ENCODE measurements around the gene PPP2R2D. TPM values are rescaled to one million over a fixed set of nuclear protein-coding genes. Genes with fewer than 3 reads are reported as not detected.

The PPP2R2D gene
- total RNA-seq, 4 donors from 2014 or later, result 27.2 to 57.0 (median 44.1) TPM

DNA sequence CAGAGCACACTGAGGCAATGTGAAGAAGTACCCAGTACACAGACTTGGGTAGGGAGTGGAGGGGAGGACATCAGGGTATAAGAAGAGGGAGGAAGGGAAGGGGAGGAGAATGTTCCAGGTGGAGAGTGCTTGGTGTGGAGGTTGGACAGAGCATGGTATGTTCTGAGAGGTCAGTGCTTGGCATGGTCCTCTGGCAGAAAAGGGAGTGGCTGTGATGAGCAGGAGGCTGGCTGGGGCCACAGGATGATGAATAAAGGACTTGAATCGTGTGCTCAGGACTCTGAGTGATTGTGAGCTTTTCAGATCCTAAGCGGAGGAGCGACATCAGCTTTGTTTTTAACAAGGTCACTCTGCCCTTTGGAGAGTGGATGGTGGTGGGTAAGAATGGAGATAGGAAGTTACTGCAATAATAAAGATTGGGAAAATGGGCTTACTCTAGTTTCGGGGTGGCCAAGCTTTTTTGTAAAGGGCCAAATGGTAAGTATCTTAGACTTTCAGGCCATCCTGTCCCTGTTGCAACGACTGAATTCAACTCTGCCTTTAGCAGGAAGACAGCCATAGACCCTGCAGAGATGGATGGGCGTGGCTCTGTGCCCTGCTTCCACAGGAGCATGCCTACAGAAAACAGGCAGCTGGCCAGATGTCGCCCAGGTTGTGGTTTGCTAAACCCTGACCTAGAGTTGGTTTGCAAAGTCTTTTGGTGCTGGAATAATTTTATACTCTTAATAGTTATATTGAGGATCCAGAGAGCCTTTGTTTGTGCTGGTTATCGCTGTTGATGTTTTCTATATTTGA lies 8.4 kb downstream of the PPP2R2D start:
- H3K4me3 ChIP-seq, result no peak overlapping the region
- no peak for ATAC-seq
- no peaks in the 10 kb centered on the region for H3K9me3 ChIP-seq
- TF ChIP-seq POLR2AphosphoS5 (IDR thresholded peaks at IDR 0.05) (no peak), POLR2A (IDR thresholded peaks at IDR 0.05) (no peak), CTCF (IDR thresholded peaks at IDR 0.05) (no peak), EP300 (IDR thresholded peaks at IDR 0.05) (no peak)
- H3K4me1 ChIP-seq, result peaks cover 0 to 76% (median 12%) of the 10 kb centered on the region in 3 donors
- H3K36me3 ChIP-seq, result peaks cover 0 to 28% of the 10 kb centered on the region in 2 donors
- no peak overlapping the region for H3K27ac ChIP-seq
- H3K27me3 ChIP-seq, result no peaks in the 10 kb centered on the region
- WGBS, 2 donors (ENCODE audit: low coverage in 1 of 2), result 72 to 76% methylated on average over 7 to 8 of the region's 8 CpGs

DNA sequence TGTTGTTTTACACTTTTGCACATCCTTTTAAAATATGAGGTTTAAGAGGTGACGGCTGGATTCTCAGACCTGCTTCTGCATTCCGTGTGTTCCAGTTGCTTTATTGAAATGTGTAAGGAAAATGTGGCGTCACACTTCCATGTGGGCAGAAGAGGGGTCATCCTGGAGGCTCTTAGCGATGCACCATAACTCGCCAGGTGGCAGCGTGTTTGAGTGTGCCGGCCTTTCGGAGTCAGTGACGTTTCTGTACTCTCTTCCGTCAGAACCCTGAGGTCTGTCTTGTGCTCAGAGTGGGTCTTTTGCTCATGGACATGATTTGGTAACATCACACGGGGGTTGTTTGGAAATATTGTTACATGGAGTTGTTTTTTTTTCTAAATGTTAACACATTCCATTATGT lies 9.1 kb downstream of the PPP2R2D start:
- Histone ChIP-seq H3K4me3 (no peak overlapping the region), H3K27ac (no peak overlapping the region), H3K9me3 (no peaks in the 10 kb centered on the region), H3K27me3 (no peaks in the 10 kb centered on the region), H3K36me3 (peaks cover 0 to 28% of the 10 kb centered on the region in 2 donors), H3K4me1 (peaks cover 0 to 69% (median 12%) of the 10 kb centered on the region in 3 donors)
- no peak for ATAC-seq
- TF ChIP-seq CTCF (IDR thresholded peaks at IDR 0.05) (no peak), EP300 (IDR thresholded peaks at IDR 0.05) (no peak), POLR2A (IDR thresholded peaks at IDR 0.05) (no peak), POLR2AphosphoS5 (IDR thresholded peaks at IDR 0.05) (no peak)
- 80 to 86% methylated on average over 10 to 11 of the region's 11 CpGs for WGBS, 2 donors (ENCODE audit: low coverage in 1 of 2)

DNA sequence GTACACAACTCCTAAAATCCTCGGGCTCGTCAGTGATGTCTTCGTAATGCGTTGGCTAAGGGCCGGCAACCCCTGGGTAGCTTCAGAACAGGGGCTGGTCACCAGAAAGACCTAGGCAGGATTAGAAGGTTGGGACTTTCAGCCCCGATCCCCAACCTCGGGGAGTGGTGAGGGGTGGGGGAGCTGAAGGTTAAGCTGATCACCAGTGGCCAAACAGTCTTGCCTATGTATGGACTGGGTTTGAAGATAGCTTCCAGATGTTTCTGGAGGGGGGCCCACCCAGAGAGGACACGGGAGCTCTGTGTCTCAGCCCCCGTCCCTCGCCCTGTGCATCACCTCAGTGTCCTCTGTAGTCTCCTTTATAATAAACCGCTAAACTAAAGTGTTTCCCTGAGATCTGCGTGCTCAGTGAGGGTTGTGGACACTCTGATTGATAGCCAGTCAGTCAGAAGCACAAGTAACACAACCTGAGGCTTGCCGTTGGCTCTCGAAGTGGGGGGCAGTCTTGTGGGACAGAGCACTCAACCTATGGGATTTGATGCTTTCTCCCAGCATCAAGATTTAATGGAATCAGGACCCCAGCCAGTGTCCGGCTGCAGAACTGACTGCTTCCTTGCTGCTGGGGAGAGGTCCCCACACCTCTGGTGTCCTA lies 10.0 kb downstream of the PPP2R2D start:
- H3K27ac ChIP-seq, result peak overlapping the region in 1 of 4 donors; percentile 17
- H3K4me3 ChIP-seq, result no peak overlapping the region
- ATAC-seq, result no peak
- H3K36me3 ChIP-seq, result peaks cover 0 to 22% of the 10 kb centered on the region in 2 donors
- 86 to 87% methylated on average over 4 to 6 of the region's 15 CpGs for WGBS, 2 donors (ENCODE audit: low coverage in 1 of 2)
- no peaks in the 10 kb centered on the region for H3K9me3 ChIP-seq
- TF ChIP-seq POLR2A (IDR thresholded peaks at IDR 0.05), result no peak
- TF ChIP-seq EP300 (IDR thresholded peaks at IDR 0.05), result no peak
- no peak for TF ChIP-seq POLR2AphosphoS5 (IDR thresholded peaks at IDR 0.05)
- no peak for TF ChIP-seq CTCF (IDR thresholded peaks at IDR 0.05)
- H3K27me3 ChIP-seq, result no peaks in the 10 kb centered on the region
- peaks cover 0 to 68% (median 12%) of the 10 kb centered on the region in 3 donors for H3K4me1 ChIP-seq

DNA sequence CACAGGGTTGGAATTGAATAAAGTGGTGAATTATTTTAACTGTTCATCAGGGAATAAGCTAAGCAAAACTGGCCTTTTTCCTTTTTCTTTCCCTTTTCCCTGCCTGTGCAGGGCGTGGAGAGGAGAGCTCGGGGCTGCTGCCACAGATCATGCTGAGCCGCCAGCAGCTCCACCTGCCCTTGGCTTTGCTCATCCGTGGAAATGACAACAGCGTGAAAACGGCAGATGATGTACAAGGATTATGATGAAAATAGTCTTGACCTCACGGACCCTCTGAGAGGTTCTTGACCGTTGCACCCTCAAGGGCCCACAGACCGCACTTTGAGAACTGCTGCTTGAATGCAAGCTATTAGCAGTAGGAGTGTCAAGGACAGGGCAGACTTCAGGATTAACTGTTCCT lies 10.6 kb downstream of the PPP2R2D start:
- peak; percentile 43 for ATAC-seq
- Histone ChIP-seq H3K36me3 (peaks cover 0 to 16% of the 10 kb centered on the region in 2 donors), H3K27ac (peak overlapping the region in 1 of 4 donors; percentile 17), H3K4me1 (peaks cover 0 to 64% (median 12%) of the 10 kb centered on the region in 3 donors), H3K9me3 (no peaks in the 10 kb centered on the region), H3K27me3 (no peaks in the 10 kb centered on the region), H3K4me3 (no peak overlapping the region)
- TF ChIP-seq POLR2A (IDR thresholded peaks at IDR 0.05) (no peak), POLR2AphosphoS5 (IDR thresholded peaks at IDR 0.05) (no peak), CTCF (IDR thresholded peaks at IDR 0.05) (no peak), EP300 (IDR thresholded peaks at IDR 0.05) (no peak)
- WGBS, 2 donors (ENCODE audit: low coverage in 1 of 2), result 61 to 88% methylated on average over 4 to 8 of the region's 9 CpGs
